ENCODE measurements around the gene SNF8. TPM values are rescaled to one million over a fixed set of nuclear protein-coding genes. Genes with fewer than 3 reads are reported as not detected.

SNF8 gene
- total RNA-seq, 3 donors from 2014 or later (not counting 1 experiment from before 2014, with no cell fraction given) = 76.9 to 86.0 (median 78.3) TPM

DNA sequence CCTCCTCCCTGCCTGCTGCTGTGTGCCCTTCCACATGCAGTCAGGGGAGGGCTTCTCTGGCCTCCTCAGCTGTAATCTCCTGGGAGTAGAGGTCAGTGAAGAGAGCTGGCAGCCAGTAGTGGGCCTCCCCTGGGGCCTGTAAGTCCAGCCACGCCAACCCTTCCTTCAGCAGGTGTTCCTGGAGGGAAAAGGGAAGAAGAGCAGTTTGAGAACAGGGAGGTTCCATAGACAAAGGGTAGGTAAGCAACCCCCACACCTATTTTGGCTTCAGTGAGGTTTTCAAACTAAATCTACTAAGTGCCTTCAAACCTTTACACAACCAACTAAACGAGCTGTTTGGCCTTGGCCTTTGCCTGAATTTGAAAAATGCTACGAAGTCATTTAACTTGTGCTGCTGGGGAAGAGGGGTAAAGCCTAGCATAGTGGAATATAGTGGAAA is 14.2 kb downstream of the SNF8 start:
- Histone ChIP-seq H3K9me3 (ENCODE audit: control insufficient read depth, insufficient read depth, low read length) (no peaks in the 10 kb centered on the region), H3K27ac (ENCODE audit: low read length) (no peak overlapping the region), H3K4me1 (ENCODE audit: control insufficient read depth, insufficient read depth, low read length) (no peaks in the 10 kb centered on the region), H3K4me3 (ENCODE audit: low read length) (no peak overlapping the region), H3K27me3 (ENCODE audit: control insufficient read depth, insufficient read depth, low read length) (no peaks in the 10 kb centered on the region), H3K36me3 (ENCODE audit: control insufficient read depth, insufficient read depth, low read length) (peaks cover 86% of the 10 kb centered on the region)
- TF ChIP-seq CTCF (IDR thresholded peaks at IDR 0.05) = no peak
- no peaks in the 10 kb centered on the region for H3K36me3 Mint-ChIP-seq
- ATAC-seq = no peak
- peak overlapping the region; percentile 16 to 68 for H3K27ac Mint-ChIP-seq
- intact Hi-C loops (cut with micrococcal nuclease) = no loop called here
- WGBS (ENCODE audit: insufficient coverage) = 78% methylated on average over 3 of the region's 3 CpGs
- H3K4me3 Mint-ChIP-seq = no peak overlapping the region
- H3K9me3 Mint-ChIP-seq = no peaks in the 10 kb centered on the region
- H3K4me1 Mint-ChIP-seq = peaks cover 0 to 13% of the 10 kb centered on the region in 2 donors
- no peak for DNase-seq
- H3K27me3 Mint-ChIP-seq (ENCODE audit: low read depth in 2 of 2) = no peaks in the 10 kb centered on the region

DNA sequence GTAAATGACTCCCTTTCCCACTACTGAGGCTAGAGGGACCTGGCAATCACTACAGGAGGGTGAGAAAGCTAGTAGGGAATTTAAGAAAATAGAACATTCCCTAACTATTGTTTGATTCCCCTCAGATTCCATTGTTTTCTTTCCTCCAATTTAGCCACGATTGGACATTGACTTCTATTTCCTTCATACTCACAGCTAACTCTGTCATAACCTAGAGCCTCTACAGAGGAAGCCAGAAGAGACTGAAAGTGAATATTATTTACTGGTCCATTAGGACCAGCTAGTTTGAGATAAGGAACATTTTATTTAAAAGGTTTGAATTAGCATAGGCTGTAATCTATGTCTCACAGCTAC is 14.9 kb downstream of the SNF8 start:
- H3K4me1 Mint-ChIP-seq = peaks cover 0 to 13% of the 10 kb centered on the region in 2 donors
- no peak for ATAC-seq
- intact Hi-C loops (cut with micrococcal nuclease) = no loop called here
- H3K9me3 ChIP-seq (ENCODE audit: control insufficient read depth, insufficient read depth, low read length) = no peaks in the 10 kb centered on the region
- H3K4me3 ChIP-seq (ENCODE audit: low read length) = no peak overlapping the region
- H3K9me3 Mint-ChIP-seq = no peaks in the 10 kb centered on the region
- no peak for DNase-seq
- H3K27ac Mint-ChIP-seq = peak overlapping the region; percentile 16 to 68
- peaks cover 89% of the 10 kb centered on the region for H3K36me3 ChIP-seq (ENCODE audit: control insufficient read depth, insufficient read depth, low read length)
- no peaks in the 10 kb centered on the region for H3K4me1 ChIP-seq (ENCODE audit: control insufficient read depth, insufficient read depth, low read length)
- no peaks in the 10 kb centered on the region for H3K27me3 ChIP-seq (ENCODE audit: control insufficient read depth, insufficient read depth, low read length)
- 67% methylated on average over 1 of the region's 1 CpG for WGBS (ENCODE audit: insufficient coverage)
- no peak overlapping the region for H3K4me3 Mint-ChIP-seq
- no peak for TF ChIP-seq CTCF (IDR thresholded peaks at IDR 0.05)
- no peak overlapping the region for H3K27ac ChIP-seq (ENCODE audit: low read length)
- no peaks in the 10 kb centered on the region for H3K27me3 Mint-ChIP-seq (ENCODE audit: low read depth in 2 of 2)
- no peaks in the 10 kb centered on the region for H3K36me3 Mint-ChIP-seq

DNA sequence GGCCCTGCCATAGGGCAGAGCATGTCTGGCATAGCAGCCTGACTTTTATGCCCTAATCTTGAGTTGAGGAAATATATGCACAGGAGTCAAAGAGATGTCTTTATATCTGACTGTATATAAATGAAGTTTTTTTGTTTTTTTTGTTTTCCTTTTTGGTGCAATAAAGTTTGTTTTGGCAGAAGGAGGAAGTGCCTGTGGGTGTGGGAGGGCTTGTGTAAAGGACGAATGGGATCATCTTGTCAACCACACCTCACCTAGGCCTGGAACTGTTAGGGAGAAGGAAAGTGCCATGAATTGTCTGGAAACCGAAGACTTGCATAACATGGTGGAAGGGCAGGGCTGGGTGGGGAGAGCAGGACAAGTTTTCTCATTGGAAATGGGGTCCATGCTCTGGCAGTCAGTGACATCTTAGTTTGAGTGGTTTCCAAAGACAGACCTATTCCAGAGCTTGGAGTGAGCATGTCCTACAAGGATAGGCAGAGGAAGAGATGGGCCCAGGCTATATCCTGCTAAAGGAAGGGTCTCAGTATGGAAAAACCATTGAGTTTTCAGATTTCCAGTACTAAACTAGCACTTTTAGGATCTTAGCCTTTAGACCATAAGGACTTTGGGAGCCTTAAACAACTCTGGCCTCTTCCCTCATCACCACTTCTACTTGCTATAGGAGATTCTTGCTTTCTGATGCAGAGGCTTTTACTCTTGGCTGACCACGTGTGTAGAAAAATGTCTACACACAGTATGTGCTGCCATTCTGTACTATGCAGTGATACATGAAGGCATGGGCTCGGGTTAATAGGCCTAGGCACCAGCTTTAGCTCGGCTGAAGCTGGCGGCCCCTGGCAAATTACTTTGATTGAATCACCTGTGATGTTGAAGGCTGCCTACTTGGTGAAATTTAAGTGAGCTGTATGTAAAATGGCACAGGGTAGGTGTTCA is 15.5 kb downstream of the SNF8 start:
- Mint-ChIP-seq H3K36me3 (no peaks in the 10 kb centered on the region), H3K9me3 (no peaks in the 10 kb centered on the region), H3K4me3 (no peak overlapping the region), H3K27ac (peak overlapping the region; percentile 50 to 68), H3K27me3 (ENCODE audit: low read depth in 2 of 2) (no peaks in the 10 kb centered on the region), H3K4me1 (peaks cover 0 to 13% of the 10 kb centered on the region in 2 donors)
- no peaks in the 10 kb centered on the region for H3K27me3 ChIP-seq (ENCODE audit: control insufficient read depth, insufficient read depth, low read length)
- no peak overlapping the region for H3K27ac ChIP-seq (ENCODE audit: low read length)
- DNase-seq (no peak), ATAC-seq (no peak)
- TF ChIP-seq CTCF (IDR thresholded peaks at IDR 0.05) = no peak
- no peaks in the 10 kb centered on the region for H3K9me3 ChIP-seq (ENCODE audit: control insufficient read depth, insufficient read depth, low read length)
- 92% methylated on average over 6 of the region's 6 CpGs for WGBS (ENCODE audit: insufficient coverage)
- no peaks in the 10 kb centered on the region for H3K4me1 ChIP-seq (ENCODE audit: control insufficient read depth, insufficient read depth, low read length)
- intact Hi-C loops (cut with micrococcal nuclease) = no loop called here
- H3K36me3 ChIP-seq (ENCODE audit: control insufficient read depth, insufficient read depth, low read length) = peaks cover 90% of the 10 kb centered on the region
- no peak overlapping the region for H3K4me3 ChIP-seq (ENCODE audit: low read length)
